NB4 (cell line): ENCODE data around the gene PPIL1.
A peak's percentile ranks its signal among the peaks of the same experiment; 100 is the strongest.

Experiments
- DNase-seq: peaks from one replicate; pipeline ENCODE4 v3.0.0; 2010; ENCODE audit warnings: low read depth
- H3K4me3 ChIP-seq: one replicate; pipeline ENCODE4 v1.5.1; 2011; ENCODE audit warnings: mild to moderate bottlenecking, low read depth, low read length, moderate library complexity
- MYC ChIP-seq: IDR thresholded peaks from 2 replicates; pipeline ENCODE4 v1.6.1; 2011; ENCODE audit warnings: low read depth, low read length
- POLR2A ChIP-seq: IDR thresholded peaks from 2 replicates; pipeline ENCODE4 v1.6.1; 2011; ENCODE audit warnings: mild to moderate bottlenecking; ENCODE audit not compliant: insufficient read length; ENCODE audit errors: extremely low read depth
- TF ChIP-seq, protein P1 (sequence below): IDR thresholded peaks from 2 replicates; pipeline ENCODE4 v1.6.1; 2011; ENCODE audit warnings: low read depth, low read length
- TF ChIP-seq, protein P2 (sequence below): IDR thresholded peaks from one replicate; pipeline ENCODE4 v1.5.1; 2012; ENCODE audit warnings: low read depth, low read length

PPIL1 gene

DNA sequence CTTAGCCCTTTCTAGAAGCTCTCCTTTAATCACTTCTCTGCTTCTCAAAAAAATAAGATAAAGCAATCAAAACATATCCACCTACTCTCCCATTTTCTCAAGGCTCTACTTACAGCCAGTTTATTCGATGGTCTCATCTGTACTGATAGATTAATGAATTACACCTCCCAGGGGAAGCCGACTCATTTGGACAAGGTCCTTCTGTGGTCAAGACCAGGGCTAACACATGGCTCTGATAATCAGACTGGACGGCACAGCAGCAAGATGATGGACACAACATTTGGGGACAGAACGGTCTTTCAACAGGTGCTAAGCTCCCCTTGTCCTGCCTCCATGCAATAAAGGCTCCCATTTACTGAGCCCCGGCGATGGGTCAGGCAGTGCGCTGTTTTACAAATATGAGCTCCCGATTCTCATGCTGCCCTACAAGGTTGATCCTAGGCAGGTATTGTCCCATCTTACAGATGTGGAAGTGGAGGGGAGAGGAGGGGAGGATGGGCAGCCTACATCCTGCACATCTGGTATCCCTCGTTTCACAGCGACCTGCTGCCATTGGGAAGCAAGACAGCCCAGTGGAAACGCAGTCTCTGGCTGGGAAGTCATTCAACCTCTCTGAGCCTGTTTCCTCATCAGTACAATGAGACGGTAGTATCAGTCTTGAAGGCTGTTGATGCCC lies 51.0 kb downstream of the PPIL1 start:
- no peak for DNase-seq
- TF ChIP-seq MYC (no peak), POLR2A (no peak)
- TF ChIP-seq, protein P1, sequence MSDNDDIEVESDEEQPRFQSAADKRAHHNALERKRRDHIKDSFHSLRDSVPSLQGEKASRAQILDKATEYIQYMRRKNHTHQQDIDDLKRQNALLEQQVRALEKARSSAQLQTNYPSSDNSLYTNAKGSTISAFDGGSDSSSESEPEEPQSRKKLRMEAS = no peak
- TF ChIP-seq, protein P2, sequence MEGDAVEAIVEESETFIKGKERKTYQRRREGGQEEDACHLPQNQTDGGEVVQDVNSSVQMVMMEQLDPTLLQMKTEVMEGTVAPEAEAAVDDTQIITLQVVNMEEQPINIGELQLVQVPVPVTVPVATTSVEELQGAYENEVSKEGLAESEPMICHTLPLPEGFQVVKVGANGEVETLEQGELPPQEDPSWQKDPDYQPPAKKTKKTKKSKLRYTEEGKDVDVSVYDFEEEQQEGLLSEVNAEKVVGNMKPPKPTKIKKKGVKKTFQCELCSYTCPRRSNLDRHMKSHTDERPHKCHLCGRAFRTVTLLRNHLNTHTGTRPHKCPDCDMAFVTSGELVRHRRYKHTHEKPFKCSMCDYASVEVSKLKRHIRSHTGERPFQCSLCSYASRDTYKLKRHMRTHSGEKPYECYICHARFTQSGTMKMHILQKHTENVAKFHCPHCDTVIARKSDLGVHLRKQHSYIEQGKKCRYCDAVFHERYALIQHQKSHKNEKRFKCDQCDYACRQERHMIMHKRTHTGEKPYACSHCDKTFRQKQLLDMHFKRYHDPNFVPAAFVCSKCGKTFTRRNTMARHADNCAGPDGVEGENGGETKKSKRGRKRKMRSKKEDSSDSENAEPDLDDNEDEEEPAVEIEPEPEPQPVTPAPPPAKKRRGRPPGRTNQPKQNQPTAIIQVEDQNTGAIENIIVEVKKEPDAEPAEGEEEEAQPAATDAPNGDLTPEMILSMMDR = no peak
- H3K4me3 ChIP-seq = no peak overlapping the region

DNA sequence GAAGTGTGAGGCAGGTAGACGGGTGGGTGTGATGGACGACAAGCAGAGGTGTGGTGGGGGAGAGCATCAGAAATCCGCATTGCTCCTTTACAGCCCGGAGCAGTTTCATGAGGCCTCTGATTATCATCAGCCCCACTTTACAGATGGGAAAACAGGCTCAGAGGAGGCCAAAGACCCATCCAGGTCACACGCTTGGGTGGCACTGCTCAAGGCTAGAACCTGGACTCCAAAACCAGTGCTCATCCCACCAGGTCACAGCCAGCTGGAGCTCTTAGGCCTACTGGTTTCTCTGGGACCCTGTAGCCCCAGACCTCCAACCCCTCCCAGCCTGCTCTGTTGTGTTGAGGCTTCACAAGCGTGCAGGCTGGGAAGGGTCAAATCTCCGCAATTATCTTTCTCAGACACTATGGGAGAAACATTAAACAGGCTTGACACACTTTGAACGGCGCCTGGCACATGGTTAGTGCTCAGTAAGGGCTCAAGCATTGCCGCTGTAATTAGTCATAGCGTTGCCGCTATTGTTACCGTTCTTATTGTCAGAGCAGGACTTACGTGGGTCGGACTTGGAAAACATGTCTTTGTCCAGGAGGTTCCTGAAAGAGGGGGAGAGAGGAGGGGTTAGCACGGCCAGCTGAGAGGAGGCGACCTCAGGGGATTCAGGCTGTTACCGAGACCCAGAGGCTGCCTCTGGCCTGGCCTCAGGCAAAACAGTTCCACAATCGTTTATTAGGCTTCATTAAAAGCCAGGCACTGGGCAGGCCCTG lies 51.9 kb downstream of the PPIL1 start:
- TF ChIP-seq MYC (no peak), POLR2A (no peak)
- TF ChIP-seq, protein P1 = no peak
- DNase-seq = no peak

DNA sequence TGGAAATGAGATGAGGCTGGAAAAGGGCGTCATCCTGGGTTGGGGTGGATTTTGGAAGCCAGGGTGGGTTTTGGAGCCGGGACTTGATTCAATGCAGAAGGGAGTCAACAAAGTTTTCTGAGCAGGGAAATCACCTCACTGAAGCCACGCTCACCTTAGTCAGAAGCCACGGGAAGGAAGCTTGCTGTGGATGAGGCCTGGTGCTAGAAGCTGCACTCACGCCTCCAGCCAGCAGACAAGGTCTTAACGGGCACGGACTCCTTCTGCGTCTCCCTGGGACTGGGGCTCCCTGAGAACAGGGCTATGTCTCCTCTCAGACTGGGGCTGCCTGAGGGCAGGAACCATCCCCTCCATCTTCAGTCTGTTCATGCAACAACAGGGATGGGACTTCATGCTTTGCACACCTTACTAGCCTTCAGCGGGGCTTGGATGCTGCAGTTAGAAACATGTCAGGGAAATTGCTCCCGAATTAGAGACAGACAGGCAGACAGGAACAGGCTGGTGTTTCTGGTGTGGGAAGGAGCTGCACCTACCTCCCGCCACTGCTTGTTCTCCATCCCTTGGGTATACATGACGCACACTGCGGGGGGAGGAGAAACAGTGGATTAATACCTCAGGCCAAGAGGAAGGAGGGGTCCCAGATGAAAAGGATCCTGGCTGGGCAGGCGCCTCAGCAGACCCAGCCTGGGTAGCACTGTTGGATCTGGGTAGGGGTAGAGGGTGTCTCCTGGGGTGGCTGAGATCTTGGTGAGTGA lies 52.8 kb downstream of the PPIL1 start:
- TF ChIP-seq MYC = no peak
- TF ChIP-seq, protein P2 = no peak
- TF ChIP-seq, protein P1 = no peak
- no peak for TF ChIP-seq POLR2A
- DNase-seq = no peak
- H3K4me3 ChIP-seq = no peak overlapping the region

More for the DNA sequence above, 51.9 kb downstream of the PPIL1 start:
- no peak overlapping the region for H3K4me3 ChIP-seq

DNA sequence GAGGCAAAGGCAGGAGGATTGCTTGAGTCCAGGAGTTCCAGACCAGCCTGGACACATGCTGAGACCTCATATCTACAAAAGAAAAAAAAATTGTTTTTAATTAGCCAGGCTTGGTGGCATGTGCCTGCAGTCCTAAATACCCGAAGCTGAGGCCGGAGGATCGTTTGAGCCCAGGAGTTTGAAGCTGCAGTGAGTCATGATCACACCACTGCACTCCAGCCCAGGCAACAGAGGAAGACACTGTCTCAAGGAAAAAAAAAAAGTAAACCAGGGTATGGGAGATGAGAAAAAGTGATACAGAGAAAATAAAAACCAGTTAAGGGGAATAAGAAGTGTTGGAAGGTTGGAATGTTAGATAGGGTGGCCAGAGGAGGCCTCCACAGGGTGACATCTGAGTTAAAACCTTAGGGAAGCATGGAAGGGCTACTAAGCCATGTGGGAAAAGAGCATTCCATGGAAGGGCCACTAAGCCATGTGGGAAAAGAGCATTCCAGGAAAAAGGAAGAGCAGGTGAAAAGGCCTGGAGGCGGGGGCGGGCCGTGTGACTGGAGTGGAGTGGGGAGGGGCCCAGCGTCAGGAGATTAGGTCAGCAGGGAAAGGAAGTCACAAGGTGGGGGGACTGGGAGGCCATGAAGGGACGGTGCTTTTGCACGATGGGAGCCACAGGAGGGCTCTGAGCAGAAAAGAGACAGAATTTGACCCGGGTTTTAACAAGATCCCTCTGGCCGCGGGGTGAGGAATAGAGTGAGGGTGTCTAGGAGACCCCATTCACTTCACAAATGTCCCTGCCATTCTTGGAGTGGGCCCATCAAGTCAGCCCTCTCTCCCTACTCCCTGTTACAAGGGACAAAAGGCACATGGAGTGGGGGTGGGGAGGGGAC lies 53.7 kb downstream of the PPIL1 start:
- TF ChIP-seq, protein P1 = no peak
- TF ChIP-seq POLR2A = no peak
- peak; percentile 48 for DNase-seq
- H3K4me3 ChIP-seq = no peak overlapping the region

DNA sequence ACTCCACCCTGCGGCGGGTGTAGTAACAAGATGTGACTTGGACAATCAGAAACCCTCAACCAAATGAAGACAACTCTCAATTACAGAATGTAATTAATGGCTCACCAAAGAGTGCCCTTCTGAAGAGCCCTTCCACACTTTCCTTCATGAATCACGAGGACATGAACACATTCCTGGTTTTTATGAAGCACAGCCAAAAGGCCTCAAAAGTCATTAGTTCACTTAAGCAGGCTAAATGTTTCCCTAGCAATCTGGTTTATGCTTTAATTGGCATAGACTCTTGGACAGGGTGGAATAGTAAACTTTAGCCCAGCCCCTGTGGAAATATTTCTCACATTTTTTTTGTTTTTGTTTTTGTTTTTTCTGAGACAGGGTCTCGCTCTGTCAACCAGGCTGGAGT lies 55.8 kb downstream of the PPIL1 start:
- no peak for DNase-seq
- H3K4me3 ChIP-seq = no peak overlapping the region
- no peak for TF ChIP-seq MYC
- TF ChIP-seq, protein P2 = no peak
- TF ChIP-seq POLR2A = no peak
- TF ChIP-seq, protein P1 = no peak

DNA sequence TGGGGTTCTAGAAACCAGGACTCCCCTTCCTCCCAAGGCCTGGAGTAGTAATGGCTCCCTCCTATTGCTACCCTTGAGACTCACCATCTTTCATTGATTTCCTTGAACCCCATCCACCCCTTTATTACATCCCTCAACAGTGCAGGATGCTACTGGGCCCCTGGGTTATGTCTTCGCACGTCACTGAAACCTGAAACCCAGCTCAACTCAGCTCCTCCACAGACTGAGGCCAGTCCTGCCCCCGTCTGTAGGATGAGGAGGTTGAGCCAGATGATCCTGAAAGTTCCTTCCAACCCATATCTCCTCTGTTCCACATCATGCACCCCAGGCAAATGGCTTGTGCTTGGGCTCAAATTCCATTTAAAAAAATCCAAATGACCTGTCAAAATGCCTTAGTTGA lies 56.8 kb downstream of the PPIL1 start:
- H3K4me3 ChIP-seq = no peak overlapping the region
- TF ChIP-seq MYC (no peak), POLR2A (no peak)
- TF ChIP-seq, protein P1 = no peak
- TF ChIP-seq, protein P2 = no peak
- no peak for DNase-seq
